H1 (cell line): ENCODE results near the gene ISOC1.

Source experiments
- CREB1 ChIP-seq: IDR thresholded peaks from 2 replicates; pipeline ENCODE4 v1.6.1; 2012; ENCODE audit warnings: inconsistent platforms
- MAFK ChIP-seq: IDR thresholded peaks from 2 replicates; pipeline ENCODE4 v1.6.1; 2012; ENCODE audit warnings: low read depth, mild to moderate bottlenecking, improper control_type of control experiment, low read length
- POLR2A ChIP-seq, 2 experiments: IDR thresholded peaks; 1 replicate in 1 of 2; 2 replicates in 1 of 2; pipeline ENCODE4 v1.6.1; 2011; ENCODE audit warnings: low read depth in 2 of 2, low read length in 2 of 2, mild to moderate bottlenecking in 2 of 2; ENCODE audit errors: control extremely low read depth in 1 of 2
- POLR2AphosphoS5 ChIP-seq: IDR thresholded peaks from 2 replicates; pipeline ENCODE4 v1.6.1; 2011; ENCODE audit warnings: low read depth, low read length
- TCF12 ChIP-seq: IDR thresholded peaks from 2 replicates; pipeline ENCODE4 v1.6.1; 2011; ENCODE audit warnings: low read depth, mild to moderate bottlenecking, low read length
- TF ChIP-seq, protein P1 (sequence below), 3 experiments: IDR thresholded peaks; 1 replicate in 2 of 3; 2 replicates in 1 of 3; pipeline versions ENCODE4 v1.5.1 to v1.6.1; 2011; ENCODE audit warnings: low read length in 3 of 3, mild to moderate bottlenecking in 3 of 3, inconsistent platforms in 2 of 3, low read depth in 1 of 3, moderate library complexity in 1 of 3; ENCODE audit not compliant: insufficient read depth in 1 of 3; ENCODE audit errors: control extremely low read depth in 1 of 3

- TF ChIP-seq POLR2A (IDR thresholded peaks at IDR 0.05; ENCODE audit: control extremely low read depth in 1 of 2, low read depth in 2 of 2, low read length in 2 of 2) (no peak), MAFK (no peak), POLR2AphosphoS5 (no peak), CREB1 (no peak), TCF12 (no peak)
- TF ChIP-seq, protein P1, sequence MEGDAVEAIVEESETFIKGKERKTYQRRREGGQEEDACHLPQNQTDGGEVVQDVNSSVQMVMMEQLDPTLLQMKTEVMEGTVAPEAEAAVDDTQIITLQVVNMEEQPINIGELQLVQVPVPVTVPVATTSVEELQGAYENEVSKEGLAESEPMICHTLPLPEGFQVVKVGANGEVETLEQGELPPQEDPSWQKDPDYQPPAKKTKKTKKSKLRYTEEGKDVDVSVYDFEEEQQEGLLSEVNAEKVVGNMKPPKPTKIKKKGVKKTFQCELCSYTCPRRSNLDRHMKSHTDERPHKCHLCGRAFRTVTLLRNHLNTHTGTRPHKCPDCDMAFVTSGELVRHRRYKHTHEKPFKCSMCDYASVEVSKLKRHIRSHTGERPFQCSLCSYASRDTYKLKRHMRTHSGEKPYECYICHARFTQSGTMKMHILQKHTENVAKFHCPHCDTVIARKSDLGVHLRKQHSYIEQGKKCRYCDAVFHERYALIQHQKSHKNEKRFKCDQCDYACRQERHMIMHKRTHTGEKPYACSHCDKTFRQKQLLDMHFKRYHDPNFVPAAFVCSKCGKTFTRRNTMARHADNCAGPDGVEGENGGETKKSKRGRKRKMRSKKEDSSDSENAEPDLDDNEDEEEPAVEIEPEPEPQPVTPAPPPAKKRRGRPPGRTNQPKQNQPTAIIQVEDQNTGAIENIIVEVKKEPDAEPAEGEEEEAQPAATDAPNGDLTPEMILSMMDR (IDR thresholded peaks at IDR 0.05; ENCODE audit: control extremely low read depth in 1 of 3, insufficient read depth in 1 of 3, low read depth in 1 of 3, low read length in 3 of 3), result no peak
These were observed 45.3 kb upstream of the ISOC1 start for GRCh38 chr5:129049126-129049799.
